HCT116 (cell line): ENCODE results near the gene CYTH2. TPM values are rescaled to one million over a fixed set of nuclear protein-coding genes. Genes with fewer than 3 reads are reported as not detected.

Source experiments
- ATAC-seq: fragments of 200-7000 bp; cut with Tn5 transposase; 2 replicates; pipeline ENCODE4 v1.9.1; 2020; ENCODE audit warnings: mild to moderate bottlenecking, moderate library complexity
- BruUV-seq: library from RNA; stranded (reverse); fragments of 400-500 nt; replicated peaks from 2 replicates; lab custom pipeline; 2021; lab: Mats Ljungman, UMichigan
- CTCF ChIA-PET: fragments of 300-600 bp; sonication (Branson Sonifier 250); formaldehyde crosslinking; loops from one replicate; lab custom pipeline; 2021; ENCODE audit warnings: antibody characterized with exemption; lab: Charles Lee
- POLR2A ChIA-PET: fragments of 300-600, 350-600 bp; sonication (Branson Sonifier 250); formaldehyde crosslinking; loops from one replicate; lab custom pipeline; 2021; ENCODE audit warnings: antibody characterized with exemption; lab: Charles Lee
- RAD21 ChIA-PET, 2 experiments: fragments of 300-600 bp; sonication (Branson Sonifier 250); formaldehyde crosslinking; loops; one replicate each; lab custom pipeline; 2023; ENCODE audit warnings: low total read pairs in 2 of 2; ENCODE audit not compliant: uncharacterized antibody in 2 of 2, unreplicated experiment in 2 of 2, low non-redundant PET in 1 of 2; lab: Charles Lee
- DNase-seq: peaks from one replicate; pipeline ENCODE4 v3.0.0-alpha.2; 2010; ENCODE audit warnings: low read depth, low spot score
- H2AFZ ChIP-seq: fragments of 200-600 bp; shearing (Covaris generic), sonication (generic); 2 replicates; pipeline ENCODE4 v1.6.1; 2017; ENCODE audit warnings: low read depth, mixed run types, mixed read lengths, antibody characterized with exemption, low read length; ENCODE audit not compliant: poor library complexity, severe bottlenecking
- H3K27ac ChIP-seq: 2 replicates; pipeline ENCODE4 v1.5.1; 2012; ENCODE audit warnings: low read depth, low read length
- H3K27me3 ChIP-seq: fragments of 200-600 bp; sonication (generic); 2 replicates; pipeline ENCODE4 v1.6.1; 2016; ENCODE audit warnings: mixed run types, low read length, mixed read lengths; ENCODE audit not compliant: insufficient read depth
- H3K36me3 ChIP-seq, 2 experiments: fragments of 200-500 bp in 1 of 2; fragments of 200-600 bp in 1 of 2; sonication (Bioruptor generic) in 1 of 2; sonication (generic) in 1 of 2; 2 replicates each; pipeline versions ENCODE4 v1.5.1 to v1.6.1; 2014 to 2016; ENCODE audit warnings: low read length in 2 of 2, inconsistent platforms in 1 of 2, mixed read lengths in 1 of 2, mixed run types in 1 of 2; ENCODE audit not compliant: insufficient read depth in 2 of 2, control insufficient read depth in 1 of 2
- H3K4me1 ChIP-seq, 2 experiments: fragments of 200-600 bp in 1 of 2; sonication (generic) in 1 of 2; 2 replicates each; pipeline versions ENCODE4 v1.5.1 to v1.6.1; 2012 to 2017; ENCODE audit warnings: low read length in 2 of 2, inconsistent platforms in 1 of 2, mild to moderate bottlenecking in 1 of 2, mixed read lengths in 1 of 2, mixed run types in 1 of 2, moderate library complexity in 1 of 2; ENCODE audit not compliant: insufficient read depth in 2 of 2, control insufficient read depth in 1 of 2
- H3K4me2 ChIP-seq: fragments of 200-600 bp; sonication (generic); 2 replicates; pipeline ENCODE4 v1.6.1; 2017; ENCODE audit warnings: mixed run types, low read length, mixed read lengths
- H3K4me3 ChIP-seq, 2 experiments: fragments of 200-600 bp in 1 of 2; sonication (generic) in 1 of 2; replicated peaks in 1 of 2; 2 replicates each; pipeline ENCODE4 v1.5.1; 2011 to 2016; ENCODE audit warnings: low read length in 2 of 2, control low read depth in 1 of 2, low read depth in 1 of 2, mild to moderate bottlenecking in 1 of 2, mixed read lengths in 1 of 2, mixed run types in 1 of 2
- H3K79me2 ChIP-seq: fragments of 200-600 bp; sonication (generic); 2 replicates; pipeline ENCODE4 v1.6.1; 2017; ENCODE audit warnings: mild to moderate bottlenecking, mixed run types, low read length, moderate library complexity, mixed read lengths; ENCODE audit not compliant: insufficient read depth
- H3K9ac ChIP-seq: fragments of 200-600 bp; sonication (generic); 2 replicates; pipeline ENCODE4 v1.6.1; 2016; ENCODE audit warnings: low read length, mixed read lengths
- H3K9me2 ChIP-seq: fragments of 200-600 bp; sonication (generic), shearing (Covaris generic); 2 replicates; pipeline ENCODE4 v1.6.1; 2017; ENCODE audit warnings: mixed run types, mild to moderate bottlenecking, moderate library complexity; ENCODE audit not compliant: insufficient read depth
- H3K9me3 ChIP-seq, 2 experiments: fragments of 200-500 bp in 1 of 2; fragments of 200-600 bp in 1 of 2; sonication (Bioruptor generic) in 1 of 2; sonication (generic) in 1 of 2; 2 replicates each; pipeline ENCODE4 v1.6.1; 2014 to 2017; ENCODE audit warnings: low read length in 2 of 2, mixed read lengths in 2 of 2, inconsistent platforms in 1 of 2, low read depth in 1 of 2, mild to moderate bottlenecking in 1 of 2, mixed run types in 1 of 2, moderate library complexity in 1 of 2; ENCODE audit not compliant: control insufficient read depth in 1 of 2, insufficient read depth in 1 of 2
- H4K20me1 ChIP-seq: fragments of 200-600 bp; sonication (generic), shearing (Covaris generic); 2 replicates; pipeline ENCODE4 v1.6.1; 2017; ENCODE audit warnings: mixed run types, mild to moderate bottlenecking, moderate library complexity; ENCODE audit not compliant: insufficient read depth
- CBX3 ChIP-seq: IDR thresholded peaks from 2 replicates; pipeline ENCODE4 v1.6.1; 2012; ENCODE audit warnings: low read depth
- CEBPB ChIP-seq: IDR thresholded peaks from 2 replicates; pipeline ENCODE4 v1.6.1; 2012; ENCODE audit warnings: low read depth
- ELF1 ChIP-seq: IDR thresholded peaks from 2 replicates; pipeline ENCODE4 v1.6.1; 2012; ENCODE audit warnings: low read depth, borderline replicate concordance
- EZH2 ChIP-seq: fragments of 200-600 bp; sonication (generic); IDR thresholded peaks from 2 replicates; pipeline ENCODE4 v1.6.1; 2017; ENCODE audit warnings: antibody characterized with exemption, mixed run types
- EZH2phosphoT487 ChIP-seq: fragments of 200-600 bp; IDR thresholded peaks from 2 replicates; pipeline ENCODE4 v1.6.1; 2018; ENCODE audit warnings: antibody characterized with exemption, borderline replicate concordance
- FOSL1 ChIP-seq: IDR thresholded peaks from 2 replicates; pipeline ENCODE4 v1.6.1; 2012; ENCODE audit warnings: low read depth
- JUND ChIP-seq: IDR thresholded peaks from 2 replicates; pipeline ENCODE4 v1.6.1; 2012
- POLR2A ChIP-seq: IDR thresholded peaks from 2 replicates; pipeline ENCODE4 v1.7.0; 2011; ENCODE audit warnings: borderline replicate concordance; ENCODE audit not compliant: insufficient read depth, insufficient read length; ENCODE audit errors: extremely low read depth
- RAD21 ChIP-seq: IDR thresholded peaks from 2 replicates; pipeline ENCODE4 v1.6.1; 2012; ENCODE audit warnings: low read depth, mild to moderate bottlenecking
- SIN3A ChIP-seq: IDR thresholded peaks from 2 replicates; pipeline ENCODE4 v1.6.1; 2012; ENCODE audit warnings: low read depth
- SP1 ChIP-seq: IDR thresholded peaks from 2 replicates; pipeline ENCODE4 v1.6.1; 2012; ENCODE audit warnings: low read depth
- SRF ChIP-seq: IDR thresholded peaks from 2 replicates; pipeline ENCODE4 v1.6.1; 2012; ENCODE audit warnings: low read depth
- YY1 ChIP-seq: IDR thresholded peaks from 2 replicates; pipeline ENCODE4 v1.6.1; 2011; ENCODE audit warnings: low read length, low read depth, moderate library complexity, mild to moderate bottlenecking; ENCODE audit not compliant: insufficient replicate concordance; ENCODE audit errors: extremely low read depth
- intact Hi-C: fragments of 100-400 bp; cut with micrococcal nuclease; formaldehyde crosslinking; loops from 2 replicates; pipeline ENCODE4 v1.10.0; 2022
- total RNA-seq: library from RNA; stranded (reverse); gene quantifications from one replicate; pipeline ENCODE4 v1.2.1, GENCODE V29; 2021; ENCODE audit not compliant: unreplicated experiment
- TF ChIP-seq, protein P1 (sequence below): IDR thresholded peaks from 2 replicates; pipeline ENCODE4 v1.6.1; 2012

Gene CYTH2
- total RNA-seq, 1 experiment from 2014 or later: 75.3 TPM

GRCh38 chr19:48476176-48476575, 7.0 kb downstream of the CYTH2 start:
- ChIA-PET RAD21 (no interaction called here), POLR2A (no interaction called here), CTCF (no interaction called here)
- DNase-seq (no peak), ATAC-seq (no peak)
- H3K27me3 ChIP-seq: no peaks in the 10 kb centered on the region
- 0 out of 2 replicates have a peak, but pooled peaks cover 4% of the 10 kb centered on the region for H3K79me2 ChIP-seq
- H3K9me2 ChIP-seq: no peaks in the 10 kb centered on the region
- H3K9ac ChIP-seq: no peak overlapping the region
- no peak overlapping the region for H2AFZ ChIP-seq
- intact Hi-C loops: no loop called here
- no peak overlapping the region for H3K4me2 ChIP-seq
- H3K4me1 ChIP-seq: no peaks in the 10 kb centered on the region
- no peak overlapping the region for H3K27ac ChIP-seq
- H3K4me3 ChIP-seq: no peak overlapping the region
- BruUV-seq: no TSS peak
- peaks cover 28 to 53% of the 10 kb centered on the region in 2 experiments for H3K36me3 ChIP-seq
- no peaks in the 10 kb centered on the region for H3K9me3 ChIP-seq
- H4K20me1 ChIP-seq: no peaks in the 10 kb centered on the region
- no peak for TF ChIP-seq EZH2
- TF ChIP-seq, all 23 proteins: peak for 0

- H3K27ac ChIP-seq: no peak overlapping the region
- DNase-seq (no peak), ATAC-seq (no peak)
- H3K9me3 ChIP-seq: no peaks in the 10 kb centered on the region
- peaks cover 0 to 6% of the 10 kb centered on the region in 2 experiments; a peak in 2 of 4 replicates for H3K4me1 ChIP-seq
- ChIA-PET POLR2A (no interaction called here), CTCF (no interaction called here), RAD21 (no interaction called here)
- no peak for TF ChIP-seq CBX3
- TF ChIP-seq EZH2phosphoT487: no peak
- TF ChIP-seq JUND: no peak
- no peak for TF ChIP-seq SIN3A
- TF ChIP-seq ELF1: no peak
- TF ChIP-seq, protein P1, sequence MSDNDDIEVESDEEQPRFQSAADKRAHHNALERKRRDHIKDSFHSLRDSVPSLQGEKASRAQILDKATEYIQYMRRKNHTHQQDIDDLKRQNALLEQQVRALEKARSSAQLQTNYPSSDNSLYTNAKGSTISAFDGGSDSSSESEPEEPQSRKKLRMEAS: no peak
- no peak for TF ChIP-seq POLR2A
- no peak for TF ChIP-seq SP1
- no peak for TF ChIP-seq SRF
- no peak for TF ChIP-seq CEBPB
- TF ChIP-seq YY1: no peak
- TF ChIP-seq RAD21: no peak
- TF ChIP-seq FOSL1: no peak
- H3K27me3 ChIP-seq: no peaks in the 10 kb centered on the region
- H3K4me2 ChIP-seq: no peak overlapping the region
- no peaks in the 10 kb centered on the region for H3K79me2 ChIP-seq
- no peak overlapping the region for H2AFZ ChIP-seq
- no peak overlapping the region for H3K4me3 ChIP-seq
- H3K36me3 ChIP-seq: peaks cover 20 to 45% of the 10 kb centered on the region in 2 experiments
- no TSS peak for BruUV-seq
- no peaks in the 10 kb centered on the region for H4K20me1 ChIP-seq
- no peak overlapping the region for H3K9ac ChIP-seq
- H3K9me2 ChIP-seq: no peaks in the 10 kb centered on the region
- intact Hi-C loops: no loop called here
Observed at GRCh38 chr19:48477067-48477685, 8.0 kb downstream of the CYTH2 start.
